IMR-90 (cell line): ENCODE results near the gene NEXN. TPM values are rescaled to one million over a fixed set of nuclear protein-coding genes. Genes with fewer than 3 reads are reported as not detected.

Experiments
- ATAC-seq: fragments of 200-7000 bp; cut with Tn5 transposase; 2 replicates; pipeline ENCODE4 v1.9.1; 2020; ENCODE audit warnings: low read depth, mild to moderate bottlenecking, moderate library complexity
- BruUV-seq: library from RNA; stranded (reverse); fragments of 400-500 nt; replicated peaks from 2 replicates; lab custom pipeline; 2021; lab: Mats Ljungman, UMichigan
- CTCF ChIA-PET: fragments of 300-600 bp; formaldehyde crosslinking; extraction: SDS; loops from one replicate; lab custom pipeline; 2021; ENCODE audit warnings: antibody characterized with exemption; lab: Yijun Ruan, JAX
- POLR2A ChIA-PET: fragments of 300-600 bp; sonication (Branson Sonifier 250); formaldehyde crosslinking; loops from one replicate; lab custom pipeline; 2022; ENCODE audit warnings: antibody characterized with exemption; ENCODE audit not compliant: unreplicated experiment; lab: Charles Lee
- DNase-seq: peaks from one replicate; pipeline ENCODE4 v3.0.0; 2013
- H2AFZ ChIP-seq: replicated peaks from 2 replicates; pipeline ENCODE3; 2013; ENCODE audit warnings: low read length, mild to moderate bottlenecking; ENCODE audit not compliant: poor library complexity
- H2AK5ac ChIP-seq: 2 replicates; pipeline ENCODE4 v1.6.1; 2013; ENCODE audit warnings: low read depth, low read length, inconsistent platforms
- H2AK9ac ChIP-seq: replicated peaks from 2 replicates; pipeline ENCODE3; 2013; ENCODE audit warnings: mild to moderate bottlenecking, low read depth, low read length, moderate library complexity; ENCODE audit not compliant: poor library complexity
- H2BK120ac ChIP-seq: 2 replicates; pipeline ENCODE4 v1.6.1; 2013; ENCODE audit warnings: low read depth, low read length, inconsistent platforms
- H2BK15ac ChIP-seq: 3 replicates; pipeline ENCODE4 v1.6.1; 2013; ENCODE audit warnings: low read depth, low read length, inconsistent platforms
- H2BK20ac ChIP-seq: 2 replicates; pipeline ENCODE4 v1.6.1; 2013; ENCODE audit warnings: low read depth, mild to moderate bottlenecking, inconsistent platforms, low read length, moderate library complexity
- H2BK5ac ChIP-seq: 2 replicates; pipeline ENCODE4 v1.6.1; 2013; ENCODE audit warnings: mild to moderate bottlenecking, low read depth, low read length, inconsistent platforms; ENCODE audit not compliant: poor library complexity, severe bottlenecking
- H3K14ac ChIP-seq: replicated peaks from 2 replicates; pipeline ENCODE4 v1.6.1; 2013; ENCODE audit warnings: low read depth, low read length, inconsistent platforms
- H3K18ac ChIP-seq: 2 replicates; pipeline ENCODE4 v1.6.1; 2013; ENCODE audit warnings: low read depth, low read length, control low read depth
- H3K23ac ChIP-seq: 2 replicates; pipeline ENCODE4 v1.6.1; 2013; ENCODE audit warnings: low read depth, low read length, inconsistent platforms
- H3K27ac ChIP-seq: 2 replicates; pipeline ENCODE4 v1.5.1; 2013; ENCODE audit warnings: mild to moderate bottlenecking, control low read depth, low read length; ENCODE audit not compliant: insufficient read depth
- H3K27me3 ChIP-seq: 2 replicates; pipeline ENCODE4 v1.6.1; 2013; ENCODE audit warnings: low read length; ENCODE audit not compliant: control insufficient read depth, insufficient read depth
- H3K36me3 ChIP-seq: 2 replicates; pipeline ENCODE4 v1.6.1; 2013; ENCODE audit warnings: low read length, mixed read lengths; ENCODE audit not compliant: control insufficient read depth, insufficient read depth
- H3K4ac ChIP-seq: 2 replicates; pipeline ENCODE4 v1.6.1; 2013; ENCODE audit warnings: low read depth, low read length, inconsistent platforms
- H3K4me1 ChIP-seq: 2 replicates; pipeline ENCODE4 v1.6.1; 2013; ENCODE audit warnings: low read length, mixed read lengths; ENCODE audit not compliant: control insufficient read depth, insufficient read depth
- H3K4me2 ChIP-seq: 2 replicates; pipeline ENCODE4 v1.6.1; 2013; ENCODE audit warnings: low read depth, mild to moderate bottlenecking, control low read depth, low read length, moderate library complexity
- H3K4me3 ChIP-seq: 2 replicates; pipeline ENCODE4 v1.5.1; 2013; ENCODE audit warnings: low read depth, mild to moderate bottlenecking, control low read depth, low read length, moderate library complexity; ENCODE audit not compliant: insufficient read depth
- H3K56ac ChIP-seq: 2 replicates; pipeline ENCODE4 v1.6.1; 2013; ENCODE audit warnings: low read length, inconsistent platforms; ENCODE audit not compliant: insufficient read depth; ENCODE audit errors: extremely low read depth
- H3K79me1 ChIP-seq, 2 experiments: 2 replicates each; pipeline ENCODE4 v1.6.1; 2013; ENCODE audit warnings: low read length in 2 of 2, inconsistent platforms in 1 of 2, low read depth in 1 of 2
- H3K9ac ChIP-seq: 2 replicates; pipeline ENCODE4 v1.6.1; 2013; ENCODE audit warnings: low read depth, low read length, control low read depth
- H3K9me1 ChIP-seq: 2 replicates; pipeline ENCODE4 v1.6.1; 2013; ENCODE audit warnings: low read length, inconsistent platforms; ENCODE audit not compliant: insufficient read depth
- H3K9me3 ChIP-seq: 2 replicates; pipeline ENCODE4 v1.6.1; 2013; ENCODE audit warnings: low read length; ENCODE audit not compliant: control insufficient read depth, insufficient read depth
- H4K20me1 ChIP-seq: 2 replicates; pipeline ENCODE4 v1.6.1; 2013; ENCODE audit warnings: low read length, inconsistent platforms; ENCODE audit not compliant: insufficient read depth
- H4K5ac ChIP-seq: 2 replicates; pipeline ENCODE4 v1.6.1; 2013; ENCODE audit warnings: mild to moderate bottlenecking, low read depth, low read length, control low read depth
- H4K8ac ChIP-seq, 2 experiments: 2 replicates each; pipeline ENCODE4 v1.6.1; 2013; ENCODE audit warnings: low read depth in 2 of 2, low read length in 2 of 2, control low read depth in 1 of 2, inconsistent platforms in 1 of 2
- H4K91ac ChIP-seq: 2 replicates; pipeline ENCODE4 v1.6.1; 2013; ENCODE audit warnings: low read depth, low read length, inconsistent platforms; ENCODE audit not compliant: insufficient read depth
- BHLHE40 ChIP-seq: fragments of 150-350 bp; IDR thresholded peaks from 2 replicates; pipeline ENCODE4 v1.6.1; 2016; ENCODE audit warnings: mild to moderate bottlenecking, low read depth, low read length
- WGBS, 2 experiments: methylation state at CpG; one replicate each; pipeline versions ENCODE4 v1.1.5 to v1.1.7; 2013; ENCODE audit warnings: missing lambda C conversion rate in 2 of 2; ENCODE audit not compliant: insufficient read length in 1 of 2; ENCODE audit errors: extremely low coverage in 2 of 2; 5-methylcytosine and 5-hydroxymethylcytosine counted together
- dilution Hi-C: fragments of 300-500 bp; cut with HindIII; formaldehyde crosslinking; loops from one replicate; pipeline ENCODE4 v1.14.3; 2018; ENCODE audit warnings: low sequenced_read_pairs; ENCODE audit not compliant: unreplicated experiment
- in situ Hi-C: fragments of 300-500 bp; cut with MboI; formaldehyde crosslinking; loops from 3 replicates; pipeline ENCODE4 v1.14.3; 2019; ENCODE audit warnings: low sequenced_read_pairs, inconsistent platforms, mixed read lengths
- intact Hi-C: fragments of 100-400 bp; cut with micrococcal nuclease; formaldehyde crosslinking; loops from 2 replicates; pipeline ENCODE4 v1.10.0; 2022
- polyA plus RNA-seq, 3 experiments: library from polyadenylated mRNA; depleted of rRNA; stranded (reverse); fragments of >200 nt; gene quantifications; 2 replicates each; pipeline ENCODE4 v1.2.3, GENCODE V29; 2012; ENCODE audit warnings: low replicate concordance in 1 of 3
- total RNA-seq: library from RNA; depleted of rRNA; stranded (reverse); fragments of >200 nt; gene quantifications from 2 replicates; pipeline ENCODE4 v1.2.3, GENCODE V29; 2012

Gene NEXN
- total and polyA plus RNA-seq, 2 of the 4 experiments (the other 2 are of a cell fraction) = 5.2 to 16.1 TPM

- dilution Hi-C loops (no loop called here), intact Hi-C loops (no loop called here), in situ Hi-C loops (no loop called here)
- Histone ChIP-seq H3K27ac (no peak overlapping the region), H2AFZ (no peak overlapping the region), H2BK15ac (no peak overlapping the region), H3K79me1 (peaks cover 28 to 42% of the 10 kb centered on the region in 2 experiments), H3K36me3 (peaks cover 56% of the 10 kb centered on the region), H3K18ac (no peak overlapping the region), H3K4me3 (no peak overlapping the region), H2BK120ac (no peak overlapping the region), H3K56ac (no peak overlapping the region), H2AK9ac (no peak overlapping the region), H3K4me2 (no peak overlapping the region), H3K4me1 (peaks cover 10% of the 10 kb centered on the region), H4K20me1 (peaks cover 46% of the 10 kb centered on the region), H2BK5ac (peak overlapping the region; percentile 17), H3K14ac (no peak overlapping the region), H4K8ac (no peak overlapping the region), H3K9me1 (peaks cover 8% of the 10 kb centered on the region), H2AK5ac (no peak overlapping the region), H2BK20ac (no peak overlapping the region), H3K4ac (no peak overlapping the region), H4K5ac (no peak overlapping the region), H3K23ac (no peak overlapping the region), H3K9ac (no peak overlapping the region), H3K9me3 (no peaks in the 10 kb centered on the region), H4K91ac (no peak overlapping the region), H3K27me3 (no peaks in the 10 kb centered on the region)
- BruUV-seq = no TSS peak
- no peak for ATAC-seq
- CTCF ChIA-PET = interaction anchor here (1.0 kb wide), 1 partner anchor 11 kb away, joined by 3 read pairs; no protein-coding TSS in a partner anchor
- WGBS, 2 experiments = no CpG with 5 or more reads among the region's 3 CpGs
- POLR2A ChIA-PET = no interaction called here
- no peak for DNase-seq
- TF ChIP-seq BHLHE40 = no peak
These were observed 77.9 kb downstream of the NEXN start for GRCh38 chr1:77966291-77966690.
